RWPE2 (cell line): Measurements from ENCODE around the gene THAP2.

Experiments used
- ATAC-seq: fragments of 200-7000 bp; cut with Tn5 transposase; 3 replicates; pipeline ENCODE4 v1.9.1; 2021; ENCODE audit warnings: low read depth
- DNase-seq: peaks from one replicate; pipeline ENCODE4 v3.0.0-alpha.2; 2020; ENCODE audit warnings: low spot score
- H3K27ac ChIP-seq: fragments of 450-650 bp; 2 replicates; pipeline ENCODE4 v1.5.1; 2017; ENCODE audit warnings: mild to moderate bottlenecking; ENCODE audit not compliant: poor library complexity, severe bottlenecking
- H3K27me3 ChIP-seq: fragments of 250-450 bp; sonication (Bioruptor Pico); 2 replicates; pipeline ENCODE4 v1.5.1; 2021; ENCODE audit warnings: mild to moderate bottlenecking, moderate library complexity; ENCODE audit not compliant: insufficient read depth, poor library complexity, severe bottlenecking
- H3K36me3 ChIP-seq: fragments of 250-450 bp; sonication (Bioruptor Pico); 2 replicates; pipeline ENCODE4 v1.5.1; 2020; ENCODE audit warnings: low read depth, mild to moderate bottlenecking, moderate library complexity
- H3K4me1 ChIP-seq: fragments of 250-450 bp; sonication (Bioruptor Pico); 2 replicates; pipeline ENCODE4 v1.5.1; 2021; ENCODE audit warnings: mild to moderate bottlenecking, moderate library complexity; ENCODE audit not compliant: insufficient read depth, poor library complexity, severe bottlenecking
- H3K4me3 ChIP-seq: fragments of 250-450 bp; sonication (Bioruptor Pico); 2 replicates; pipeline ENCODE4 v1.5.1; 2021; ENCODE audit warnings: mild to moderate bottlenecking, moderate library complexity; ENCODE audit not compliant: severe bottlenecking
- H3K9me3 ChIP-seq: fragments of 250-450 bp; sonication (Bioruptor Pico); 2 replicates; pipeline ENCODE4 v1.5.1; 2021; ENCODE audit warnings: mild to moderate bottlenecking, moderate library complexity; ENCODE audit not compliant: severe bottlenecking
- TF ChIP-seq, protein P1 (sequence below): fragments of 450-650 bp; IDR thresholded peaks from one replicate; pipeline ENCODE4 v1.5.1; 2017; ENCODE audit warnings: mild to moderate bottlenecking, moderate library complexity; ENCODE audit not compliant: poor library complexity, severe bottlenecking

The THAP2 gene

DNA sequence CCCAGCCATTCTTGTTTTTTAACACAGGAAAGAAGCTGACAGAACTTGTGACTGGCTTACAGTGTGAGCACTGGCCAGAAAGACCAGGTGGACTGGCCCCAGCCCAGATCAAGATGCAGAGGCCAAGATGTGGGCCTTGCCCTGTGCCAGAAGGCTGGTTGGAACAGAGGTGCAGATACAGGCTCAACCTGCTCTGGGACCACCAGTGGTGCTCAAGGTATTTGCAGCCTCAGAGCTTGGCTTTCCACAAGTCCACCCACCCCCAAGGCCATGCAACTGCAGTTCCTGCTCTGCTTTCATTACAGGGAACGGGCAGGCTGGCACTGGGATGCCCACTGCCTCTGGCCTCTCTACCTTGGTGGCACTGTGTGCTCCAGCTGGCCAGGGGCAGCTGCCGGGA, 23.8 kb upstream of the THAP2 start:
- Histone ChIP-seq H3K4me3 (no peak overlapping the region), H3K36me3 (peaks cover 99% of the 10 kb centered on the region), H3K9me3 (no peaks in the 10 kb centered on the region), H3K27ac (no peak overlapping the region), H3K27me3 (no peaks in the 10 kb centered on the region), H3K4me1 (no peaks in the 10 kb centered on the region)
- DNase-seq: no peak
- TF ChIP-seq, protein P1, sequence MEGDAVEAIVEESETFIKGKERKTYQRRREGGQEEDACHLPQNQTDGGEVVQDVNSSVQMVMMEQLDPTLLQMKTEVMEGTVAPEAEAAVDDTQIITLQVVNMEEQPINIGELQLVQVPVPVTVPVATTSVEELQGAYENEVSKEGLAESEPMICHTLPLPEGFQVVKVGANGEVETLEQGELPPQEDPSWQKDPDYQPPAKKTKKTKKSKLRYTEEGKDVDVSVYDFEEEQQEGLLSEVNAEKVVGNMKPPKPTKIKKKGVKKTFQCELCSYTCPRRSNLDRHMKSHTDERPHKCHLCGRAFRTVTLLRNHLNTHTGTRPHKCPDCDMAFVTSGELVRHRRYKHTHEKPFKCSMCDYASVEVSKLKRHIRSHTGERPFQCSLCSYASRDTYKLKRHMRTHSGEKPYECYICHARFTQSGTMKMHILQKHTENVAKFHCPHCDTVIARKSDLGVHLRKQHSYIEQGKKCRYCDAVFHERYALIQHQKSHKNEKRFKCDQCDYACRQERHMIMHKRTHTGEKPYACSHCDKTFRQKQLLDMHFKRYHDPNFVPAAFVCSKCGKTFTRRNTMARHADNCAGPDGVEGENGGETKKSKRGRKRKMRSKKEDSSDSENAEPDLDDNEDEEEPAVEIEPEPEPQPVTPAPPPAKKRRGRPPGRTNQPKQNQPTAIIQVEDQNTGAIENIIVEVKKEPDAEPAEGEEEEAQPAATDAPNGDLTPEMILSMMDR: no peak
- no peak for ATAC-seq

DNA sequence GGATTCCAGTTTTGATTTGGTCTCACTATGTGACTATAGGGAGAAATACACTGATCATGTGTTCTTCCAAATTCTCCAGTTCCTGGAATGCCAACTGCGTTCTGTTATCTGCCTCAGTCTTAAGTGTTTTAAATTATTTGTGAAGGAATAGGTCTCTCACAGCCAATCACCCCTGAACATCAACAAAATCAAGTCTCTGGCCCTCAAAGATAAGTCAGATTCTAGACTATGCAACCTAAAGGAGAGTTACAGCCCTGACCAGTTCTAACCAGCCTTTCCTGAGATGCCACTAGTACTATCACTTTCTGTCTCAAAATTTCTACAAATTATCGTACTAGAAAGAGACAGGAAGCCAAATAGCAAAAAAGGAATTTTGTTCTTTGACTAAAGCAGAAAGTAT, 22.7 kb upstream of the THAP2 start:
- TF ChIP-seq, protein P1: no peak
- Histone ChIP-seq H3K27me3 (no peaks in the 10 kb centered on the region), H3K4me3 (no peak overlapping the region), H3K4me1 (no peaks in the 10 kb centered on the region), H3K27ac (no peak overlapping the region), H3K36me3 (peaks cover 99% of the 10 kb centered on the region), H3K9me3 (no peaks in the 10 kb centered on the region)
- no peak for DNase-seq
- ATAC-seq: no peak

DNA sequence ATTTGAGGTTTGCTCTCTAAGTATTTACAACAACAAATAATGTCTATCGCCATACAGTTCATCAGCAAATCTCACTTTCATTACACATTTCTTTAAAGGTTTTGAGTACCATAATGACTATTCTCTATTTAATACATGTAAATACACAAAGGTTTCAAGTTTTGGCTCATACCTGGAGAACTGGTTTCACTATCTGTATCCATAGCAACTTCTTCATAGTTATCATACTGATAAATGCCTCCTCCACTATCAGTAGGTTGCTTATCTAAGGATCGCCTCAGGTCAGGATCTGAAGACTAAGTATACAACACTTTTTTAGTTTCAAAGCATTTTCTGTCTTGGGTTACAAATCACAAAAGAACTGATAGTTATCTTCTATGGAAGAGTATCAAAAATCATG, 21.8 kb upstream of the THAP2 start:
- TF ChIP-seq, protein P1: no peak
- no peak for ATAC-seq
- Histone ChIP-seq H3K9me3 (no peaks in the 10 kb centered on the region), H3K27me3 (no peaks in the 10 kb centered on the region), H3K36me3 (peaks cover 99% of the 10 kb centered on the region), H3K27ac (no peak overlapping the region), H3K4me1 (no peaks in the 10 kb centered on the region), H3K4me3 (no peak overlapping the region)
- DNase-seq: no peak

DNA sequence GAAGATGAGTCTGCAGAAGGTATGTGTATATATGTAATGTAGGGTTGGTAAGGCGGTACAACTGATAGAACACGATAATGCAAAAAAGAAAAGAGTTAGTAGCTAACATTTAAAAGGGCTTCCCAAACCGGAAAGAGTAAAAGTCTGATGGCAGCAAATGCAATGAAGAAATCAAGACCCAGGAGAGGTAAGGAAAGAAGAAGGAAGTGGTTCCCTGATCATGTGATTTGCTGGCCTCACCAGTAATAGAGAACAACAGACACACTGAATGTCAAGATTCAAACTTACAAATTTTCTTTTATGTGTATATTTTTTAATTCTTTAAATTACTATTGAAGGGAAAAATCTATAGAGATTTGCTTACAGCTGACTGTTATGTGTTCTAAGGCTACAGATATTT, 18.8 kb upstream of the THAP2 start:
- H3K27ac ChIP-seq: no peak overlapping the region
- no peak overlapping the region for H3K4me3 ChIP-seq
- H3K4me1 ChIP-seq: peaks cover 7% of the 10 kb centered on the region
- no peak for DNase-seq
- peaks cover 94% of the 10 kb centered on the region for H3K36me3 ChIP-seq
- no peaks in the 10 kb centered on the region for H3K27me3 ChIP-seq
- no peaks in the 10 kb centered on the region for H3K9me3 ChIP-seq
- TF ChIP-seq, protein P1: no peak
- no peak for ATAC-seq

DNA sequence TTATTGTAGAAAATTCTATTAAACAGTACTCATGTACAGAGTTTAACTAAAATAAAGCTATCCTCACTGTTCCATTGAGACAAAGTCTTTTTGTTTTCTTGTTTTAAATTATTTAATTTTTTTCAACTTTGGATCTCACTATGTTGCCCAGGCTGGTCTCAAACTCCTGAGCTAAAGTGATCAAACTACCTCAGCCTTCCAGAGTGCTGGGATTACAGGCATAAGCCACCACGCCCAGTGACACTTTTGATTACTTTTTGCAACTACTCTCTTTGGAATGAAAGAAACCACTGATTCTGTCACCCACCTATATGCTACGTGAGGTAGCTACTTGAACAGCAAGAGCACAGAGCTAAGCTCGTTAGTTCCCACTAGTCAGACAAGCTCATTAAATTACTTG, 17.6 kb upstream of the THAP2 start:
- H3K36me3 ChIP-seq: peaks cover 96% of the 10 kb centered on the region
- H3K4me3 ChIP-seq: no peak overlapping the region
- H3K9me3 ChIP-seq: no peaks in the 10 kb centered on the region
- H3K4me1 ChIP-seq: peaks cover 7% of the 10 kb centered on the region
- TF ChIP-seq, protein P1: no peak
- no peaks in the 10 kb centered on the region for H3K27me3 ChIP-seq
- ATAC-seq (no peak), DNase-seq (no peak)
- no peak overlapping the region for H3K27ac ChIP-seq
